ENCODE measurements around the gene EEF2KMT.
"Not testable (repeated sequence)": the region's sequence is repeated elsewhere in the genome, so short reads cannot be mapped to it uniquely, and the experiment has no call there.

DNA sequence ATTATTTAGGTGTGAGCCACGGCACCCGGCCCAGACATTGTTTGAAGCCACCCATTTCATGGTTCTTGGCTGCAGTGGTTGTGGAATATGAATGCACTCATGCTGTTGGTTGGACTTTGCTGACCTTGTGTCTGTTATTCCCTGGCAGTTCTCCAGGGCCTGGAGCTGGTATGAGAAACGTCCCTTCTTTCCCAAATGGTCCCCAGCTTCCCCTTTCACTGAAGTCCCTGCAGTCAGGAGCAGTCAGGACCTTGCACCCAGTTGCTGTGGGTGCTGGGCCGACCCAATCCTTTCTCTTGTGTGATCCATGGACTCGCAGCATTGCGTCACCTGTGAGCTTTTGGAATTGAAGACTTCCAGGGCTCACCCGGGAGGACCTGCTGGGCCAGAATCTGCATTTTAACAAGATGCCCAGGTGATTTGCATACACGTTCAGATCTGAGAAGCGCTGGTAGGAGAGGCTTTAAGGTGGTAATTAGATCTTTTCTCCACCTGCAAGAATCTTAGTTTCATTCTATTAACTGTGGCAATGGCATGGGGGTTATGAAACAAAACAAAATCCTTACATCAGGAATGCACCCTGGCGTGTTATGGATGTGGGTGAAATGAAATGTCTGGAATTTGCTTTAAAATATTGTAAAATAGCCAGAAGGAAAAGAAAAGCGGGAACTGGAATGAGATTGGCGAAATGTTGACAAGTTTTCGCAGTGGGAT, 37.3 kb upstream of the EEF2KMT start:
- TF ChIP-seq TAF1 (IDR thresholded peaks at IDR 0.05; ENCODE audit: borderline replicate concordance, low read depth, low read length); POLR2A (IDR thresholded peaks at IDR 0.05; ENCODE audit: low read depth, low read length): not testable (repeated sequence)
